GM12892 (cell line): ENCODE measurements around the gene TFEB.

Experiments
- DNase-seq: peaks from one replicate; pipeline ENCODE4 v3.0.0; 2011; ENCODE audit not compliant: insufficient read length
- FAIRE-seq: peaks from 2 replicates; lab custom pipeline; 2011; peaks lifted over from hg19 to GRCh38; lab: Jason Lieb, UNC
- POLR2A ChIP-seq: IDR thresholded peaks from 2 replicates; pipeline ENCODE4 v1.6.1; 2011; ENCODE audit warnings: low read depth, low read length, control low read depth
- POLR2AphosphoS5 ChIP-seq: IDR thresholded peaks from 2 replicates; pipeline ENCODE4 v1.6.1; 2011; ENCODE audit warnings: low read depth, low read length, control low read depth
- TAF1 ChIP-seq: IDR thresholded peaks from 2 replicates; pipeline ENCODE4 v1.6.1; 2011; ENCODE audit warnings: low read depth, mild to moderate bottlenecking, control low read depth, low read length, borderline replicate concordance

TFEB gene

DNA sequence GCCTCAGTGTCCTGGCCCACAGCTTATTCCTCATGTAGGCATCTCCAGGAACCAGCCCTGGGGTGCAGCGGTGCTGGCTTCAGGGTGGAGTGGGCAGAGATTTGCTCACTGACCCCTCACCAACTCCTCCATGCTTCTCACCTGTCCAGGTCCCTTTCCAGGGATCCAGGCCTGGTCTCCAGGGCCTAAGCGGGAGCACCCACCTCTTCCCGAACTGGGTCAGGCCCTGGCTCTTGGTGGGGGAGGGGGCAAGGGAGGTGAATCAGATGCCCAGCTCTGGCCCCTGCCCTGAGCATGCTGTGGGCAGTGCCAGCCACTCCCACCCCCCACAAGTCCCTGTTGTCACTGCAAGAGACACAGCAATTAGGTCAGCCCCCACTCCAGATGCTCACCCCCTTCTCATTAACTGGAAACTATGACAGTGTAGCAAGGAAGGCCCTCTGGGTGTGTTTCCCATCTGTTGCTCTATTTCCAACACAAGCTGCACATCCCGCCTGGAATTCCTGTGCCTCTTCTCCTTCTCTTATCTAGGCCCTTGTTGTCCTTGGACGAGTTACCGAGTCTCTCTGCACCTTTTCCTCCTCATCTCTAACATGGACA lies 60.1 kb downstream of the TFEB start:
- TF ChIP-seq POLR2A: no peak
- no peak for TF ChIP-seq POLR2AphosphoS5
- TF ChIP-seq TAF1: no peak
- DNase-seq (no peak), FAIRE-seq (no peak)

GRCh38 chr6:41674231-41675000 lies 61.0 kb downstream of the TFEB start:
- no peak for TF ChIP-seq POLR2A
- no peak for TF ChIP-seq POLR2AphosphoS5
- TF ChIP-seq TAF1: no peak
- DNase-seq (no peak), FAIRE-seq (no peak)

- TF ChIP-seq POLR2A (no peak), TAF1 (no peak), POLR2AphosphoS5 (no peak)
- DNase-seq (no peak), FAIRE-seq (no peak)
Observed at GRCh38 chr6:41673704-41674000, 61.8 kb downstream of the TFEB start.

DNA sequence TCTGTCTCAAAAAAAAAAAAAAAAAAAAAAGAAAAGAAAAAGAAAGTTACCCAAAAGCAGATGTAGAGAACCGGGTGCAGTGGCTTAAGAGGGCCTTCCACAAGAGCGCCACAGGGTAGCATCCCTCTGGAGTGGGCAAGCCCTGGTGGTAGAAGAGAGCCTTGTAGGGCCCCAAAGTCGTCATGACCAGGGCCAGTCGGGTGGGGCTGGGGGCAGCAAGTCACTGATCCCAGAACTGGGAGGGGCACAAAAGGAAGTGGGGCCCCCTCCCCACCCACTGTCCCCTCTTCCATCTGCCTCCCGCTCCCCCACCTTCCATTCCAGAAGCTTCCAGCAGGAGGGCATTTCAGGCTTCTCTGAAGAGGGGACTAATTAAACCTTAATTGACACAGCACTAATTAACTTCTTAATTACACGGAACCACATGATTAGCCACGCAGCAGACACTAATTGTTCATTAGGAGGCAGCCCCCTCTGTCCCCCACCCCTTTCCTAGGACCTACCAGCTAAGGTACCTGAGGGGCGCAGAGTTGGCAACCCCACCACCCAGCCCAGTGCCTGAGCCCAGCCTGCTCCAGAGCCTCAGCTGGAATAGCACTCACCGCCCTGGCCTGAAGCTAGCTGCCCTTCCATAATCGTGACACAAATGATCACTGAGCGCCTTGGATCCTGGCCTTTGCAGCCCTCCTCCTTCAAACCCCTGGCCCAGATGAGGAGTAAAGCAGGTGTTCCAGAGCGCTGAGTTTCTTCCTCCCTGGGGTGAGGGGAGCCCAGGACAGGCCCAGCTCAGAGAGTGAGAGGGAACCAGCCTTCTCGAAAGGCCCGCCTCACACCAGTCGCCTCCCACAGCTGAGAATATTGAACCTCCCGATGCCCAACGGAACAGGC lies 62.3 kb downstream of the TFEB start:
- DNase-seq: no peak
- no peak for FAIRE-seq
- no peak for TF ChIP-seq POLR2AphosphoS5
- no peak for TF ChIP-seq TAF1
- TF ChIP-seq POLR2A: no peak

DNA sequence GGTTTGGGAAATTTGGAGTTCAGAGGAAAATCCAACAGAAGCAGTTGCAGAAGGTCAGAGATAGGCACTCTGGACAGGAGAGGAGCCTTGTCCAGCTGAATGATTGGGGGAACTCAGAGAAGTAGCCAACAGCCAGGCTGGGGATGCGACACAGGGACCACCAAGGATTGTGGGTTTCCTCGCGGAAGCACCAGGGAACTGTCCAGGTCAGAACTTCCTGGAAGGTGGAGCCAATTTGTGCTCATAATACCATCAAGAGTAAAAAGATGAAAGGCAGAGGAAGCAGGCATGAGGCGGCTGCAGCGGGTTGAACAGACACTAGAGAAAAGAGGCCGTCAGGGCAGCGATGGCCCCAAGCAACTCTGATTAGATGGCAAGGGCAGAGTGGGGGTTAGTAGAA lies 63.4 kb downstream of the TFEB start:
- DNase-seq (no peak), FAIRE-seq (no peak)
- TF ChIP-seq POLR2AphosphoS5 (no peak), TAF1 (no peak), POLR2A (no peak)

DNA sequence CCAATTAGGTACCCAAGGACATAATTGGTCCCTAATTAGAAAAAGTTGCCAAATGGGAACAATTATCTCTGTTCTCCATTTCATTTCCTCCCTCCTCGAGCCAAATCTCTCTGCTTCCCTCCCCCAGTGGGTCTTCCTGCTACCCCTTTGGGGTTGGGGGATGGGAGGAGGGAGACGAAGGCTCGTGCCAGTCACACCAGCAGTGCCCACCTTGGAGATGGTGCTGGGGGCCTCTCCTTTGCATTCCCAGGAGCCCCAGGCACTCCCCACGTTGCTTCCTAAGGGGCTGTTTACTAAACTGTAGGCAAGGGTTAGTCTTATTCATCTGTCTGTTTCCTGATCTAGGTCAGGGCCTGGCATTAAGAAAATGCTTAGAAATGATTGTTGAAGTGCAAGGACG lies 64.0 kb downstream of the TFEB start:
- DNase-seq (no peak), FAIRE-seq (no peak)
- TF ChIP-seq POLR2A: no peak
- no peak for TF ChIP-seq POLR2AphosphoS5
- TF ChIP-seq TAF1: no peak

- no peak for FAIRE-seq
- TF ChIP-seq POLR2A (no peak), TAF1 (no peak), POLR2AphosphoS5 (no peak)
- DNase-seq: no peak
Observed at GRCh38 chr6:41670703-41671360, 64.6 kb downstream of the TFEB start.

GRCh38 chr6:41668968-41669367 lies 66.4 kb downstream of the TFEB start:
- no peak for TF ChIP-seq POLR2A
- no peak for TF ChIP-seq TAF1
- no peak for TF ChIP-seq POLR2AphosphoS5
- no peak for FAIRE-seq
- no peak for DNase-seq

GRCh38 chr6:41667195-41667594 lies 68.2 kb downstream of the TFEB start:
- FAIRE-seq (peak; percentile 50), DNase-seq (no peak)
- TF ChIP-seq POLR2A: no peak
- TF ChIP-seq POLR2AphosphoS5: no peak
- TF ChIP-seq TAF1: no peak

DNA sequence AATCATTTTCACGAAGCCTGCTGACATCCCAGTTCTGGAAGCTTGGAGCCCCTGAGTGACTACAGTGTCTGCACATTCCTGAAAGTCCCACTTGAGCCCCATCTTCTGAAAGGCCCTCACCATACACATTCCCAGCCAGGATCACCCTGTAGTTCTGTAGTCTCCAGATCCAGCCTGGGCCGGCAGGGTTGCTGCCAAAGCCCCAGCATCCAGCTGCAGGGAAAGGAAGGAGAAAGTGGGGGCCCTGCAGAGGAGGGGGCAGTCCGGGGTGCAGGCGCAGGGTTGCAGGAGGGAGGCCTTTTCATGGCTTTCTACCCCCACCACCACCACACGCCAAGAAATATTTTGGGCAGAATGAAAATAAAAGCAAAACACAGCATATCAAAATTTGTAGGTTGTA lies 71.1 kb downstream of the TFEB start:
- FAIRE-seq (no peak), DNase-seq (no peak)
- no peak for TF ChIP-seq POLR2AphosphoS5
- TF ChIP-seq TAF1: no peak
- TF ChIP-seq POLR2A: no peak

DNA sequence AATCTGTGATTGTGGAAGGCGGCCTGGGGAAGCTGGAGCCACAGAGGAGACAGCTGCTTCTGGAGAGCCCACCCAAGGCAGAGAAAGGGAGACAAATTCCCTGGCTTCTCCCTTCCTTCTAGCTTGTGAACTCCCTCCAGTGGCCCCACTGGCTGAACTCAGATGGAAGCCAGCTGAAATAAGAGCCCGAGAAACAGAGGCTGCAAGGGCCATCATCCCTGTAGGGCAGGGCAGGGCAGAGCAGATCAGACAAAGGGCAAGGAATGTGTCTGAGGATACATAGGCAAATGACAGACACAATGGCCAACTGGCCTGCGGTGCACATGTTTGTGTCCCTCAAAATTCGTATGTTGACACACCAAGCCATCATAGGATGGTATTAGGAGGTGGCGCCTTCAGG lies 71.8 kb downstream of the TFEB start:
- FAIRE-seq: no peak
- TF ChIP-seq POLR2A: no peak
- TF ChIP-seq POLR2AphosphoS5: no peak
- TF ChIP-seq TAF1: no peak
- no peak for DNase-seq
